Measurements from ENCODE around the gene PKHD1. TPM values are rescaled to one million over a fixed set of nuclear protein-coding genes. Genes with fewer than 3 reads are reported as not detected.

PKHD1 gene
- total RNA-seq, 4 donors from 2014 or later = 0.09 to 0.83 (median 0.29) TPM; not detected in 1

- no peak for DNase-seq
- H3K27ac ChIP-seq = no peak overlapping the region
- H3K4me1 ChIP-seq = no peaks in the 10 kb centered on the region
- no peaks in the 10 kb centered on the region for H3K36me3 ChIP-seq
- H3K4me3 ChIP-seq = no peak overlapping the region
- H3K9me3 ChIP-seq = no peaks in the 10 kb centered on the region
- intact Hi-C loops (cut with DNase I; ENCODE audit: low total_unique reads) = no loop called here
- no peaks in the 10 kb centered on the region for H3K27me3 ChIP-seq
- no peak for TF ChIP-seq POLR2A (IDR thresholded peaks at IDR 0.05)
- TF ChIP-seq CTCF (IDR thresholded peaks at IDR 0.05) = no peak
Observed at GRCh38 chr6:51805517-51805916, 281.9 kb downstream of the PKHD1 start.

- Histone ChIP-seq H3K9me3 (no peaks in the 10 kb centered on the region), H3K4me3 (no peak overlapping the region), H3K27me3 (no peaks in the 10 kb centered on the region), H3K27ac (no peak overlapping the region), H3K4me1 (no peaks in the 10 kb centered on the region), H3K36me3 (no peaks in the 10 kb centered on the region)
- no peak for DNase-seq
- intact Hi-C loops (cut with DNase I; ENCODE audit: low total_unique reads) = no loop called here
- TF ChIP-seq CTCF (IDR thresholded peaks at IDR 0.05) (no peak), POLR2A (IDR thresholded peaks at IDR 0.05) (no peak)
Observed at GRCh38 chr6:51800603-51801002, 286.8 kb downstream of the PKHD1 start.

GRCh38 chr6:51793393-51793792 lies 294.0 kb downstream of the PKHD1 start:
- Histone ChIP-seq H3K27ac (no peak overlapping the region), H3K4me3 (no peak overlapping the region), H3K4me1 (no peaks in the 10 kb centered on the region), H3K9me3 (no peaks in the 10 kb centered on the region), H3K36me3 (no peaks in the 10 kb centered on the region), H3K27me3 (no peaks in the 10 kb centered on the region)
- TF ChIP-seq POLR2A (IDR thresholded peaks at IDR 0.05) (no peak), CTCF (IDR thresholded peaks at IDR 0.05) (no peak)
- intact Hi-C loops (cut with DNase I; ENCODE audit: low total_unique reads) = no loop called here
- DNase-seq = no peak

DNA sequence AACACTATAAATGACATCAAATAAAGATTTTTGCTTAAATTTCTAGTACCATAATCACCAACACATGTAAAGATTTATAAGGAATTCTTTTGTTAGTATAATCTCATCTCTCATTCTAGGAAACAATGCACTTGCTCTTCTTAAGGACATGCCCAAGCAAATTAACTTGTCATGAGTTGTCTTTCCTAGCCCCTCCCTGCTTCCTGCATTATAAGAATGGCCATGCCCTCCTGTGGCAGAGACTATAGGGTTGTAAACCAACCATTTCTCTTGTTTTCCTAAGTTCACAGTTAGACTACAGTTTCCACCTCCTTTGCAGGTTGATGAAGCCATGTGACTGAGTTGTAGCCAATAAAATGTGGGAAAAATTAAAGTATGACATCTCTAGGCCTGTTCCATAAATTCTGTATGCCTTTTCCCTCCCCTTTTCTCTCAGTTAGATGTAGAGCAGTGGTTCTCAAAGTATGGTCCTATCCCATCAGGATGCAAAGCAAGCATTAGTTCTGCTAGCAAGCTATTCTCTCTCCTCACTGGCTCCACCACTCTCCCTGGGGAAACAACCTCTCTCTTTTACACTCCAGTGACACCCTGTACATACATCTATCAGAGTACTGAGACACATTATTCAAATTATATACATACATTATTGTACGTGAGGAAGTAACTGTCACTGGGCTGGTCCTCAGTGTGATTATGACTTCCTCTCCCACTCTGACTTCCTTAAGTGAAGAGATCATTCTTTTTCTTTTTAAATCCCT lies 295.0 kb downstream of the PKHD1 start:
- intact Hi-C loops (cut with DNase I; ENCODE audit: low total_unique reads) = no loop called here
- no peak overlapping the region for H3K4me3 ChIP-seq
- H3K9me3 ChIP-seq = no peaks in the 10 kb centered on the region
- H3K27ac ChIP-seq = no peak overlapping the region
- no peak for DNase-seq
- no peaks in the 10 kb centered on the region for H3K27me3 ChIP-seq
- TF ChIP-seq CTCF (IDR thresholded peaks at IDR 0.05) (no peak), POLR2A (IDR thresholded peaks at IDR 0.05) (no peak)
- no peaks in the 10 kb centered on the region for H3K4me1 ChIP-seq
- H3K36me3 ChIP-seq = no peaks in the 10 kb centered on the region

GRCh38 chr6:51790946-51791345 lies 296.5 kb downstream of the PKHD1 start:
- no peak overlapping the region for H3K27ac ChIP-seq
- DNase-seq = no peak
- H3K9me3 ChIP-seq = no peaks in the 10 kb centered on the region
- intact Hi-C loops (cut with DNase I; ENCODE audit: low total_unique reads) = no loop called here
- no peaks in the 10 kb centered on the region for H3K36me3 ChIP-seq
- H3K27me3 ChIP-seq = no peaks in the 10 kb centered on the region
- no peak for TF ChIP-seq CTCF (IDR thresholded peaks at IDR 0.05)
- TF ChIP-seq POLR2A (IDR thresholded peaks at IDR 0.05) = no peak
- no peaks in the 10 kb centered on the region for H3K4me1 ChIP-seq
- no peak overlapping the region for H3K4me3 ChIP-seq

All from uterus (tissue), 4 donors.